Smooth muscle cell (in vitro differentiated cells): ENCODE measurements around the gene CDK11B. TPM values are rescaled to one million over a fixed set of nuclear protein-coding genes. Genes with fewer than 3 reads are reported as not detected.
"Not testable (repeated sequence)": the region's sequence is repeated elsewhere in the genome, so short reads cannot be mapped to it uniquely, and the experiment has no call there.

ENCODE experiments used
- DNase-seq: peaks from one replicate; lab custom pipeline; 2025; ENCODE audit not compliant: unreplicated experiment; lab: John Stamatoyannopoulos, UW
- H2AFZ ChIP-seq: fragments of 200-600 bp; sonication (generic); 2 replicates; pipeline ENCODE4 v1.6.0; 2016; ENCODE audit warnings: antibody characterized with exemption, low read depth, mild to moderate bottlenecking
- H3F3A ChIP-seq: fragments of 200-600 bp; sonication (generic); 2 replicates; pipeline ENCODE4 v1.6.0; 2017; ENCODE audit warnings: antibody characterized with exemption, low read depth
- H3K27ac ChIP-seq: fragments of 200-600 bp; sonication (generic); 2 replicates; pipeline ENCODE4 v1.5.1; 2016; ENCODE audit warnings: low read depth, mild to moderate bottlenecking
- H3K27me3 ChIP-seq: fragments of 200-600 bp; sonication (generic); 2 replicates; pipeline ENCODE4 v1.6.1; 2016; ENCODE audit warnings: low read depth, mild to moderate bottlenecking
- H3K36me3 ChIP-seq: fragments of 200-600 bp; sonication (generic); 2 replicates; pipeline ENCODE4 v1.5.1; 2016; ENCODE audit warnings: low read depth
- H3K4me1 ChIP-seq: fragments of 200-600 bp; sonication (generic); 2 replicates; pipeline ENCODE4 v1.5.1; 2016; ENCODE audit warnings: low read depth
- H3K4me2 ChIP-seq: fragments of 200-600 bp; sonication (generic); 2 replicates; pipeline ENCODE4 v1.6.0; 2016; ENCODE audit warnings: mild to moderate bottlenecking
- H3K4me3 ChIP-seq: fragments of 200-600 bp; sonication (generic); 2 replicates; pipeline ENCODE4 v1.5.1; 2016; ENCODE audit warnings: mild to moderate bottlenecking
- H3K79me2 ChIP-seq: fragments of 200-600 bp; sonication (generic); 2 replicates; pipeline ENCODE4 v1.6.0; 2016; ENCODE audit warnings: low read depth, mild to moderate bottlenecking
- H3K9ac ChIP-seq: fragments of 200-600 bp; sonication (generic); 2 replicates; pipeline ENCODE4 v1.6.0; 2016; ENCODE audit warnings: low read depth
- H3K9me3 ChIP-seq: fragments of 200-600 bp; sonication (generic); replicated peaks from 2 replicates; pipeline ENCODE4 v1.5.1; 2016; ENCODE audit warnings: low read depth
- H4K20me1 ChIP-seq: fragments of 200-600 bp; sonication (generic); 2 replicates; pipeline ENCODE4 v1.6.0; 2016; ENCODE audit warnings: low read depth
- WGBS: methylation state at CpG from one replicate; pipeline ENCODE4 v1.1.7; 2016; ENCODE audit warnings: low lambda C conversion rate; 5-methylcytosine and 5-hydroxymethylcytosine counted together
- polyA plus RNA-seq: library from polyadenylated mRNA; unstranded; fragments of >200 nt; fragmentation: Nextera tagmentation; extraction: Ambion mirVana; gene quantifications from 2 replicates; pipeline ENCODE4 v1.2.1, GENCODE V29; 2016
- total RNA-seq: library from RNA; depleted of rRNA; stranded (reverse); fragments of >200 nt; gene quantifications from 2 replicates; pipeline ENCODE4 v1.2.3, GENCODE V29; 2014
- TF ChIP-seq, protein P1 (sequence below): fragments of 200-600 bp; sonication (generic); IDR thresholded peaks from 2 replicates; pipeline ENCODE4 v1.5.1; 2017; ENCODE audit warnings: borderline replicate concordance, mild to moderate bottlenecking, antibody characterized with exemption; ENCODE audit not compliant: insufficient read depth, poor library complexity, severe bottlenecking

Gene CDK11B
- total and polyA plus RNA-seq, 2 experiments from 2014 or later = 13.7 to 15.6 TPM

DNA sequence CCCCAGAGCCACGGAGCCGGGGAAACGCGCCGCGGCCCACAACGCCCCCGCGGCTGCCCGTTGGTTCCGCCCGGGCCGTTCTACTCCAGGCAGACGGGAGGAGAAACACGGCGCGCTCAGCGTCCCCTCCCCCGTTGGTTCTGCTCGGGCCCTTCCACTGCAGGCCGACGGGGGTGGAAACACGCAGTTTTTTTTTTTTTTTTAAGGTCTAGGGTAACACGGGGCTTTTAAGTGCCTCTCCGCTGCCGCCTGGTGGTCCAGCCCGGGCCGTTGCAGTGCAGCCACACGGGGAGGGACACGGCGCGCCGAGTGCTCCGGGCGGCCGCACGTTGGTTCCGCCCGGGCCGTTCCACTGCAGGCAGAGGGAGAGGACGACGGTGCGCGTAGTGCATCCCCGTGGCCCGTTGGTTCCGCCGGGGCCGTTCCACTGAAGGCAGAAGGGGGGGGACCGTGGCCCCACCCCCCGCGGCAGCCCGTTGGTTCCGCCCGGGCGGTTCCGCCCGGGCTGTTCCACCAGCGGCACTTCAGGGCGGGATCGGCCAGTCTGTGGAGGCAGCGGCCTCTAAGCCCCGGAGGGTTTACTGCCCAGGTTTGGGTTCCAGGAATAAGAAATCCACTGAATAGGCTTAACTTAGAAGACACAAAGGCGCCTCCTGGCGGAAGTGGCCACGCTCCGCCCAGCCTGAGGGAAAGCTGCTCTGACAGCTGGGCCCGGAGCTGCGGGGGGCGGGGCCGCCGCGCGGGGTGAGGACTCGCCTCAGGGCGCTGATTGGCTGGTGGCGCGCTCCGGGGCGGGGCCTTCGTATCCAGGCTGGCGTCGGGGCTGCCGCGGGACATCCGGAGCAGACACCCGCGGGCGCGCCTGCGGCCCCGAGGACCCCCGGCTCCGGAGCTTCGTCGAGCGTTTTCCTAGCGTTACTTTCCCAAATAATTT, 34.2 kb upstream of the CDK11B start, which contains the start of gene SLC35E2B:
Gene SLC35E2B (minus strand): TSS at position 82 of the 934 bp plus-strand sequence. CDS start 16,096 bp downstream, outside the sequence.
- Histone ChIP-seq H3K4me3 (peak within 1 kb of the TSS; percentile 71), H3K9ac (peak within 1 kb of the TSS; percentile 94), H3K4me2 (peak within 1 kb of the TSS; percentile 76), H3K27ac (peak within 1 kb of the TSS; percentile 95), H3K79me2 (peaks cover 17% of the 10 kb centered on the region)
- H3F3A ChIP-seq, H3K9me3 ChIP-seq, H4K20me1 ChIP-seq, H3K27me3 ChIP-seq, H3K4me1 ChIP-seq, H3K36me3 ChIP-seq, H2AFZ ChIP-seq: not testable (repeated sequence)
- WGBS = under 1% methylated on average over 24 of the region's 98 CpGs
- peak; percentile 64 for DNase-seq

GRCh38 chr1:1692324-1692713, 33.5 kb upstream of the CDK11B start:
- H3K27me3 ChIP-seq, H3K36me3 ChIP-seq, H3K4me1 ChIP-seq, H3K9me3 ChIP-seq, H3F3A ChIP-seq, H2AFZ ChIP-seq, DNase-seq: not testable (repeated sequence)
- H4K20me1 ChIP-seq = peaks cover 13% of the 10 kb centered on the region
- H3K4me2 ChIP-seq = peak overlapping the region; percentile 76
- WGBS = under 1% methylated on average over 37 of the region's 45 CpGs
- H3K27ac ChIP-seq = peak overlapping the region; percentile 95
- H3K4me3 ChIP-seq = peak overlapping the region; percentile 71
- H3K9ac ChIP-seq = peak overlapping the region; percentile 94
- peaks cover 23% of the 10 kb centered on the region for H3K79me2 ChIP-seq

DNA sequence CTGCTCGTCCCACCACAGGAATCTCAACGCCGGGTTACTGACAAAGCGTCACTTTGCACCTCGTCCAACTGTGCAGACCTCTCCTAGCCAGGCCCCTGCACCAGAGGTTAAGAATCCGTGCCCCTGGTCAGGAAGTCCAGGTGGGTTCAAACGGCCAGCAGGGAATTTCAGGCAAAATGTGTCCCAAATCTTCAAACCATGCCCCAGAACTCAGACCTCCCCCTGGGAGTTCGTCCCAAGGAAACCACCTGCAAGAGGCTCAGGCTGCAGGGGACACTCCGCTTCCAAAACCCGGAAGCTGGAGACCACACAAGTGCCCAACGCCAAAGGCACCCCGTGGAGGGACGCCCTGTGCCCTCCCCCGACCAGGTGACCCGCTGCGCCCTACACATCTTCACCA, 32.6 kb upstream of the CDK11B start:
- peak overlapping the region; percentile 75 for H3K4me2 ChIP-seq

GRCh38 chr1:1689526-1689925, 30.7 kb upstream of the CDK11B start:
- H3K9me3 ChIP-seq, H3F3A ChIP-seq, H3K4me3 ChIP-seq, H3K9ac ChIP-seq, H2AFZ ChIP-seq, DNase-seq, H3K27me3 ChIP-seq, H3K4me1 ChIP-seq, H3K27ac ChIP-seq, H3K4me2 ChIP-seq, H3K36me3 ChIP-seq: not testable (repeated sequence)
- WGBS = 93% methylated on average over 7 of the region's 7 CpGs
- peaks cover 46% of the 10 kb centered on the region for H3K79me2 ChIP-seq
- peaks cover 39% of the 10 kb centered on the region for H4K20me1 ChIP-seq

More for the DNA sequence above, 32.6 kb upstream of the CDK11B start:
- H3K27ac ChIP-seq, H3K9me3 ChIP-seq, H3K4me1 ChIP-seq, DNase-seq, H3F3A ChIP-seq, H3K9ac ChIP-seq, H2AFZ ChIP-seq, H3K27me3 ChIP-seq, H3K36me3 ChIP-seq: not testable (repeated sequence)
- peak overlapping the region; percentile 40 for H3K4me3 ChIP-seq
- peaks cover 31% of the 10 kb centered on the region for H3K79me2 ChIP-seq
- peaks cover 22% of the 10 kb centered on the region for H4K20me1 ChIP-seq
- 30% methylated on average over 2 of the region's 16 CpGs for WGBS

- Histone ChIP-seq H3K27ac (no peak overlapping the region), H3K4me3 (no peak overlapping the region), H3K79me2 (peaks cover 63% of the 10 kb centered on the region), H3K27me3 (no peaks in the 10 kb centered on the region), H3F3A (peaks cover 3% of the 10 kb centered on the region), H3K9ac (no peak overlapping the region), H3K4me1 (no peaks in the 10 kb centered on the region), H3K4me2 (no peak overlapping the region), H3K36me3 (no peaks in the 10 kb centered on the region), H4K20me1 (peaks cover 56% of the 10 kb centered on the region), H3K9me3 (no peaks in the 10 kb centered on the region), H2AFZ (no peak overlapping the region)
- DNase-seq = no peak
- TF ChIP-seq, protein P1, sequence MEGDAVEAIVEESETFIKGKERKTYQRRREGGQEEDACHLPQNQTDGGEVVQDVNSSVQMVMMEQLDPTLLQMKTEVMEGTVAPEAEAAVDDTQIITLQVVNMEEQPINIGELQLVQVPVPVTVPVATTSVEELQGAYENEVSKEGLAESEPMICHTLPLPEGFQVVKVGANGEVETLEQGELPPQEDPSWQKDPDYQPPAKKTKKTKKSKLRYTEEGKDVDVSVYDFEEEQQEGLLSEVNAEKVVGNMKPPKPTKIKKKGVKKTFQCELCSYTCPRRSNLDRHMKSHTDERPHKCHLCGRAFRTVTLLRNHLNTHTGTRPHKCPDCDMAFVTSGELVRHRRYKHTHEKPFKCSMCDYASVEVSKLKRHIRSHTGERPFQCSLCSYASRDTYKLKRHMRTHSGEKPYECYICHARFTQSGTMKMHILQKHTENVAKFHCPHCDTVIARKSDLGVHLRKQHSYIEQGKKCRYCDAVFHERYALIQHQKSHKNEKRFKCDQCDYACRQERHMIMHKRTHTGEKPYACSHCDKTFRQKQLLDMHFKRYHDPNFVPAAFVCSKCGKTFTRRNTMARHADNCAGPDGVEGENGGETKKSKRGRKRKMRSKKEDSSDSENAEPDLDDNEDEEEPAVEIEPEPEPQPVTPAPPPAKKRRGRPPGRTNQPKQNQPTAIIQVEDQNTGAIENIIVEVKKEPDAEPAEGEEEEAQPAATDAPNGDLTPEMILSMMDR = no peak
- 97% methylated on average over 9 of the region's 9 CpGs for WGBS
Measured at GRCh38 chr1:1687846-1688245, 29.0 kb upstream of the CDK11B start.
